Right atrium auricular region (tissue), 2 donors: ENCODE results near the gene ABHD1. TPM values are rescaled to one million over a fixed set of nuclear protein-coding genes. Genes with fewer than 3 reads are reported as not detected.

Source experiments
- DNase-seq: peaks from one replicate; pipeline ENCODE4 v3.0.0-alpha.2; 2019; ENCODE audit warnings: low spot score
- H3K27ac ChIP-seq, 2 donors: fragments of 200-600 bp; sonication (generic); 1 replicate in 1 of 2; 2 replicates in 1 of 2; pipeline ENCODE4 v1.5.1; 2016 to 2019
- H3K27me3 ChIP-seq, 2 donors: fragments of 200-600 bp; sonication (generic); one replicate each; pipeline versions ENCODE4 v1.5.1 to v1.6.0; 2017 to 2019
- H3K36me3 ChIP-seq: fragments of 200-600 bp; sonication (generic); one replicate; pipeline ENCODE4 v1.5.1; 2016
- H3K4me1 ChIP-seq, 2 donors: fragments of 200-600 bp; sonication (generic); one replicate each; pipeline versions ENCODE4 v1.5.1 to v1.6.0; 2017 to 2019
- H3K4me3 ChIP-seq, 2 donors: fragments of 200-600 bp; sonication (generic); 1 replicate in 1 of 2; 2 replicates in 1 of 2; pipeline ENCODE4 v1.5.1; 2017 to 2019; ENCODE audit warnings: mild to moderate bottlenecking in 1 of 2, moderate library complexity in 1 of 2
- H3K9me3 ChIP-seq, 2 donors: fragments of 200-600 bp; sonication (generic); one replicate each; pipeline ENCODE4 v1.5.1; 2019
- total RNA-seq, 2 donors: library from RNA; depleted of rRNA; stranded (reverse); fragments of >200 nt; gene quantifications; one replicate each; pipeline ENCODE4 v1.1.0, GENCODE V29; 2016
- TF ChIP-seq, protein P1 (sequence below), 2 donors: fragments of 200-600 bp; sonication (generic); IDR thresholded peaks; one replicate each; pipeline ENCODE4 v1.5.1; 2019; ENCODE audit warnings: antibody characterized with exemption in 2 of 2

The ABHD1 gene
- total RNA-seq, 2 donors from 2014 or later = 0.90 to 1.0 TPM

DNA sequence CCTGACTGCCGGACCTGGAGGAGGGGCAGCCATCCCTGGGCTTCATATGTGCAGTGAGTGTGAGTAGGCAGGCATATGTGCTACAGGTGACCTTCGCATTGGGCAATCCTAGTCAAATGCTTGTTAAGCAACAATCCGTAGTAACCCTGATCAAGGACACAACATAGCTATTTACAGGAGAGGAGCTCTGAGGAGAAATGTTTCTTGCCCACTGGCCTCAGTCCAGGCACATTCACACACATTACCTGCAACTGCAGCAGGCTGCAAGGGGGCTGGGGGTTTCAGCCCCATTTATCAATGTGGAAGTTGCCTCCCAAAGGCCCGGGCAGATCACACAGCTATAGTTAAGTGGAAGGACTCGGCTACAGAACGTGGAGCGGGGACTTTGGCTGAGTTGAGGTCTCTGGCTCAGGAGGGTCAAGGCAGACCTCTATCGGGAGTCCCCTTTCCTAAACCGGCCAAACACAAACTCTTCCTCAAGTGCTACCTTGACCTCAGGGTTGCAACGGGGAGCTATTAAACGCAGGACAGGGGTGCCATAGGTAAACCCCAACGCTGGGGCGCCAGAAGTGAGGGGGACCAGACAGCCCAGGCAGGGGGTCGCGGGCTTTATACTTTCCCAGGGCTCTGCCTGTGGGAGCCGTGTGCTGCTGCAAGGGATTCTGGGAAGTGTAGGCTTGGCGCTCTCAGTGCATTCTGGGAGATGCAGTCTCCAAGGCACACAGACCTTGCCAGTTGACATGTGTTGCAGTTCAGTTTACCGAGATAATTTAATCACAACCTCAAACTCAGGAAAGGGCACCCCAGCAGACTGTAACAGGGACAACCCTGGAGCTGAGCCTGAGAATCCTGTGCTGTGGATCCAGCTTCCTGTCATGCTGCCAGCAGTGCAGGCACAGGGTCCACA lies 27.6 kb upstream of the ABHD1 start:
- Histone ChIP-seq H3K36me3 (no peaks in the 10 kb centered on the region), H3K27me3 (no peaks in the 10 kb centered on the region), H3K9me3 (no peaks in the 10 kb centered on the region), H3K4me3 (peak overlapping the region; percentile 29 to 43), H3K27ac (peak overlapping the region in 1 of 2 donors; percentile 5), H3K4me1 (peaks cover 0 to 15% of the 10 kb centered on the region in 2 donors)
- TF ChIP-seq, protein P1, sequence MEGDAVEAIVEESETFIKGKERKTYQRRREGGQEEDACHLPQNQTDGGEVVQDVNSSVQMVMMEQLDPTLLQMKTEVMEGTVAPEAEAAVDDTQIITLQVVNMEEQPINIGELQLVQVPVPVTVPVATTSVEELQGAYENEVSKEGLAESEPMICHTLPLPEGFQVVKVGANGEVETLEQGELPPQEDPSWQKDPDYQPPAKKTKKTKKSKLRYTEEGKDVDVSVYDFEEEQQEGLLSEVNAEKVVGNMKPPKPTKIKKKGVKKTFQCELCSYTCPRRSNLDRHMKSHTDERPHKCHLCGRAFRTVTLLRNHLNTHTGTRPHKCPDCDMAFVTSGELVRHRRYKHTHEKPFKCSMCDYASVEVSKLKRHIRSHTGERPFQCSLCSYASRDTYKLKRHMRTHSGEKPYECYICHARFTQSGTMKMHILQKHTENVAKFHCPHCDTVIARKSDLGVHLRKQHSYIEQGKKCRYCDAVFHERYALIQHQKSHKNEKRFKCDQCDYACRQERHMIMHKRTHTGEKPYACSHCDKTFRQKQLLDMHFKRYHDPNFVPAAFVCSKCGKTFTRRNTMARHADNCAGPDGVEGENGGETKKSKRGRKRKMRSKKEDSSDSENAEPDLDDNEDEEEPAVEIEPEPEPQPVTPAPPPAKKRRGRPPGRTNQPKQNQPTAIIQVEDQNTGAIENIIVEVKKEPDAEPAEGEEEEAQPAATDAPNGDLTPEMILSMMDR (IDR thresholded peaks at IDR 0.05) = no peak
- peak; percentile 69 for DNase-seq

GRCh38 chr2:27096748-27097297 lies 26.8 kb upstream of the ABHD1 start:
- no peak overlapping the region for H3K4me3 ChIP-seq
- H3K27me3 ChIP-seq = no peaks in the 10 kb centered on the region
- H3K36me3 ChIP-seq = no peaks in the 10 kb centered on the region
- H3K9me3 ChIP-seq = no peaks in the 10 kb centered on the region
- TF ChIP-seq, protein P1 (IDR thresholded peaks at IDR 0.05) = no peak
- peak overlapping the region in 1 of 2 donors; percentile 5 for H3K27ac ChIP-seq
- no peak for DNase-seq
- H3K4me1 ChIP-seq = peaks cover 0 to 15% of the 10 kb centered on the region in 2 donors

DNA sequence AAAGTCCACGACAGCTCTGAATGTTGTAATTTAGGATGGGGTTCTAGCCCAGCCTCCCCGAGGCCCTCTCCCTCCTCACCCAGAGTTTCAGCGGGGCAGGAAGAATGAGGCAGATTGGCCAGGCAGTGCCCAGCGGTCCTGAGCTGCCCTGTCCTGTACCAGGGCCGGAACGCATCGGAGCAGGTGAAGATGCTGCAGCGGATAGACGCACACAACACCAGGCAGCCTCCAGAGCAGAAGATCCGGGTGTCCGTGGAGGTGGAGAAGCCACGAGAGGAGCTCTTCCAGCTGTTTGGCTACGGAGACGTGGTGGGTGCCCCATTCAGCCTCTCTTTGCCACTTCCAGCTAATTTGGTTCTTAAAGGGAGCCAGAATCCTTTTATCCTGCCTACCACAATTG lies 26.3 kb upstream of the ABHD1 start:
- TF ChIP-seq, protein P1 (IDR thresholded peaks at IDR 0.05) = no peak

GRCh38 chr2:27099334-27099955 lies 24.2 kb upstream of the ABHD1 start:
- Histone ChIP-seq H3K27ac (no peak overlapping the region), H3K9me3 (no peaks in the 10 kb centered on the region), H3K4me3 (no peak overlapping the region), H3K27me3 (no peaks in the 10 kb centered on the region), H3K4me1 (peaks cover 0 to 15% of the 10 kb centered on the region in 2 donors), H3K36me3 (no peaks in the 10 kb centered on the region)
- TF ChIP-seq, protein P1 (IDR thresholded peaks at IDR 0.05) = no peak
- DNase-seq = no peak

More for the DNA sequence above, 26.3 kb upstream of the ABHD1 start:
- Histone ChIP-seq H3K9me3 (no peaks in the 10 kb centered on the region), H3K4me1 (peaks cover 0 to 15% of the 10 kb centered on the region in 2 donors), H3K4me3 (no peak overlapping the region), H3K27me3 (no peaks in the 10 kb centered on the region), H3K27ac (no peak overlapping the region), H3K36me3 (no peaks in the 10 kb centered on the region)
- DNase-seq = no peak

DNA sequence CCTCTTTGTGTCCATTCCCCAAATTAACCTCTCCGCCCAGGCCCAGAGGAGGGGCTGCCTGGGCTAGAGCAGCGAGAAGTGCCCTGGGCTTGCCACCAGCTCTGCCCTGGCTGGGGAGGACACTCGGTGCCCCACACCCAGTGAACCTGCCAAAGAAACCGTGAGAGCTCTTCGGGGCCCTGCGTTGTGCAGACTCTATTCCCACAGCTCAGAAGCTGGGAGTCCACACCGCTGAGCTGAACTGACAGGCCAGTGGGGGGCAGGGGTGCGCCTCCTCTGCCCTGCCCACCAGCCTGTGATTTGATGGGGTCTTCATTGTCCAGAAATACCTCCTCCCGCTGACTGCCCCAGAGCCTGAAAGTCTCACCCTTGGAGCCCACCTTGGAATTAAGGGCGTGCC lies 23.6 kb upstream of the ABHD1 start:
- Histone ChIP-seq H3K4me3 (no peak overlapping the region), H3K9me3 (no peaks in the 10 kb centered on the region), H3K27ac (no peak overlapping the region), H3K4me1 (peaks cover 0 to 15% of the 10 kb centered on the region in 2 donors), H3K27me3 (no peaks in the 10 kb centered on the region), H3K36me3 (no peaks in the 10 kb centered on the region)
- TF ChIP-seq, protein P1 (IDR thresholded peaks at IDR 0.05) = no peak
- DNase-seq = no peak
